ENCODE measurements around the gene SCML1. TPM values are rescaled to one million over a fixed set of nuclear protein-coding genes. Genes with fewer than 3 reads are reported as not detected.

The SCML1 gene
- total and polyA plus RNA-seq, 2 donors (not counting 3 experiments of a cell fraction or from before 2014, with no cell fraction given): 8.8 to 12.4 TPM

- CTCF ChIA-PET: no interaction called here
- POLR2A ChIA-PET: no interaction called here
- intact Hi-C loops (cut with micrococcal nuclease): no loop called here
- TF ChIP-seq, protein P1, sequence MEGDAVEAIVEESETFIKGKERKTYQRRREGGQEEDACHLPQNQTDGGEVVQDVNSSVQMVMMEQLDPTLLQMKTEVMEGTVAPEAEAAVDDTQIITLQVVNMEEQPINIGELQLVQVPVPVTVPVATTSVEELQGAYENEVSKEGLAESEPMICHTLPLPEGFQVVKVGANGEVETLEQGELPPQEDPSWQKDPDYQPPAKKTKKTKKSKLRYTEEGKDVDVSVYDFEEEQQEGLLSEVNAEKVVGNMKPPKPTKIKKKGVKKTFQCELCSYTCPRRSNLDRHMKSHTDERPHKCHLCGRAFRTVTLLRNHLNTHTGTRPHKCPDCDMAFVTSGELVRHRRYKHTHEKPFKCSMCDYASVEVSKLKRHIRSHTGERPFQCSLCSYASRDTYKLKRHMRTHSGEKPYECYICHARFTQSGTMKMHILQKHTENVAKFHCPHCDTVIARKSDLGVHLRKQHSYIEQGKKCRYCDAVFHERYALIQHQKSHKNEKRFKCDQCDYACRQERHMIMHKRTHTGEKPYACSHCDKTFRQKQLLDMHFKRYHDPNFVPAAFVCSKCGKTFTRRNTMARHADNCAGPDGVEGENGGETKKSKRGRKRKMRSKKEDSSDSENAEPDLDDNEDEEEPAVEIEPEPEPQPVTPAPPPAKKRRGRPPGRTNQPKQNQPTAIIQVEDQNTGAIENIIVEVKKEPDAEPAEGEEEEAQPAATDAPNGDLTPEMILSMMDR (IDR thresholded peaks at IDR 0.05; ENCODE audit: extremely low read depth in 1 of 2, insufficient read depth in 1 of 2, low read depth in 1 of 2, low read length in 2 of 2): no peak
- TF ChIP-seq POLR2A (IDR thresholded peaks at IDR 0.05; ENCODE audit: low read depth, low read length): no peak
- no peak for TF ChIP-seq POLR2AphosphoS5 (IDR thresholded peaks at IDR 0.05; ENCODE audit: insufficient read depth, low read depth, low read length)
- TF ChIP-seq MAX (IDR thresholded peaks at IDR 0.05; ENCODE audit: insufficient read depth, insufficient read length): no peak
- TF ChIP-seq GATA2 (IDR thresholded peaks at IDR 0.05; ENCODE audit: insufficient read depth, insufficient read length, low read depth, low read length): no peak
- TF ChIP-seq FOS (IDR thresholded peaks at IDR 0.05; ENCODE audit: borderline replicate concordance, insufficient read depth, low read length): no peak
- no peaks in the 10 kb centered on the region for H3K9me3 ChIP-seq (replicated peaks; ENCODE audit: control insufficient read depth, insufficient read depth, low read length)
- H3K4me2 ChIP-seq (ENCODE audit: insufficient read depth, low read length): no peak overlapping the region
- no peaks in the 10 kb centered on the region for H3K4me1 ChIP-seq (ENCODE audit: control insufficient read depth, extremely low read depth, insufficient read depth, low read length)
- dilution Hi-C loops (cut with MboI; ENCODE audit: extremely low pct_ligation_motif_present, low sequenced_read_pairs): no loop called here
- no peaks in the 10 kb centered on the region for H3K79me2 ChIP-seq (ENCODE audit: control insufficient read depth, insufficient read depth, low read length)
- no peak for FAIRE-seq
- no peak for DNase-seq (ENCODE audit: low read depth, low spot score)
- H3K27ac ChIP-seq (ENCODE audit: insufficient read depth, low read depth, low read length): no peak overlapping the region
- no peak overlapping the region for H3K4me3 ChIP-seq (replicated peaks in 1 of 3; ENCODE audit: insufficient read depth in 1 of 3, low read depth in 1 of 3, low read length in 3 of 3)
- BruUV-seq (replicated peaks): no TSS peak
- no peaks in the 10 kb centered on the region for H3K27me3 ChIP-seq (ENCODE audit: control insufficient read depth in 2 of 2, insufficient read depth in 2 of 2, low read length in 2 of 2)
- no peaks in the 10 kb centered on the region for H3K36me3 ChIP-seq (ENCODE audit: control insufficient read depth in 2 of 2, extremely low read depth in 1 of 2, insufficient read depth in 2 of 2, low read length in 2 of 2)
- no peak overlapping the region for H3K9ac ChIP-seq (replicated peaks; ENCODE audit: extremely low read depth, insufficient read depth, low read length)
- H3K9me1 ChIP-seq (replicated peaks; ENCODE audit: control insufficient read depth, extremely low read depth, insufficient read depth, low read length): no peaks in the 10 kb centered on the region
- H4K20me1 ChIP-seq (replicated peaks; ENCODE audit: control insufficient read depth, extremely low read depth, insufficient read depth, low read length): no peaks in the 10 kb centered on the region
- no peak overlapping the region for H2AFZ ChIP-seq (ENCODE audit: low read depth, low read length)
These were observed 15.6 kb upstream of the SCML1 start for GRCh38 chrX:17721715-17722114.

- Histone ChIP-seq H3K4me3 (replicated peaks in 1 of 3; ENCODE audit: insufficient read depth in 1 of 3, low read depth in 1 of 3, low read length in 3 of 3) (no peak overlapping the region), H3K9me1 (replicated peaks; ENCODE audit: control insufficient read depth, extremely low read depth, insufficient read depth, low read length) (no peaks in the 10 kb centered on the region), H4K20me1 (replicated peaks; ENCODE audit: control insufficient read depth, extremely low read depth, insufficient read depth, low read length) (no peaks in the 10 kb centered on the region), H3K4me2 (ENCODE audit: insufficient read depth, low read length) (no peak overlapping the region), H3K9me3 (replicated peaks; ENCODE audit: control insufficient read depth, insufficient read depth, low read length) (no peaks in the 10 kb centered on the region), H3K27me3 (ENCODE audit: control insufficient read depth in 2 of 2, insufficient read depth in 2 of 2, low read length in 2 of 2) (no peaks in the 10 kb centered on the region), H2AFZ (ENCODE audit: low read depth, low read length) (no peak overlapping the region), H3K9ac (replicated peaks; ENCODE audit: extremely low read depth, insufficient read depth, low read length) (no peak overlapping the region), H3K36me3 (ENCODE audit: control insufficient read depth in 2 of 2, extremely low read depth in 1 of 2, insufficient read depth in 2 of 2, low read length in 2 of 2) (no peaks in the 10 kb centered on the region), H3K79me2 (ENCODE audit: control insufficient read depth, insufficient read depth, low read length) (no peaks in the 10 kb centered on the region), H3K27ac (ENCODE audit: insufficient read depth, low read depth, low read length) (no peak overlapping the region), H3K4me1 (ENCODE audit: control insufficient read depth, extremely low read depth, insufficient read depth, low read length) (peaks cover 5% of the 10 kb centered on the region)
- FAIRE-seq (no peak), DNase-seq (ENCODE audit: low read depth, low spot score) (peak; percentile 6)
- ChIA-PET POLR2A (no interaction called here), CTCF (interaction anchor here (1.0 to 1.6 kb wide), 2 partner anchors 12 to 27 kb away, joined by 3 to 4 read pairs; partner anchors contain the start of gene SCML1)
- dilution Hi-C loops (cut with MboI; ENCODE audit: extremely low pct_ligation_motif_present, low sequenced_read_pairs) (no loop called here), intact Hi-C loops (cut with micrococcal nuclease) (no loop called here)
- BruUV-seq (replicated peaks): no TSS peak
- TF ChIP-seq EZH2 (IDR thresholded peaks at IDR 0.05; ENCODE audit: borderline replicate concordance, low read depth, low read length, severe bottlenecking) (no peak), POLR2A (IDR thresholded peaks at IDR 0.05; ENCODE audit: low read depth, low read length) (no peak), JUN (IDR thresholded peaks at IDR 0.05; ENCODE audit: borderline replicate concordance, insufficient read depth, insufficient read length, low read depth) (no peak)
These were observed 12.1 kb upstream of the SCML1 start for GRCh38 chrX:17725181-17725580.

Measured in endothelial cell of umbilical vein (primary cell).